Measurements from ENCODE around the gene NCK2.

NCK2 gene

DNA sequence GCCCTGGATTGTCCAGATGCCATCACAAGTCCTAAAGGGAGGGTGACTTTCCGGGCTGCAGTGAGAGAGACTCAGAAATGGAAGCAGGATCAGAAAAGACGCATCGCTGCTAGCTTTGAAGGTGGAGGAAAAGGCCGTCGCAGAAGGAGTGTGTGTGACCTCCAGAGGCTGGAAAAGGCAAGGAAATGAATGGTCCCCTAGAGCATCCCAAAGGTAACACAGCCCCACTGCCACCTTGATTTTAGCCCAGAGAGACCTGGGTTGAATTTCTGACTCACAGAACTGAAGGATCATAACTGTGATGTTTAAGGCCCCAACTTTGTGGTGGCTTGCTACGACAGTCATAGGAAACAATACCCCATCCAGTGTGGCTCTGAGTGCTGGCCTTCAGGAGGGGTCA, 8.6 kb upstream of the NCK2 start:
- no peak for DNase-seq (ENCODE audit: low read depth)

- DNase-seq (ENCODE audit: low read depth): no peak
These were observed 6.6 kb upstream of the NCK2 start for GRCh38 chr2:105737980-105738657.

DNA sequence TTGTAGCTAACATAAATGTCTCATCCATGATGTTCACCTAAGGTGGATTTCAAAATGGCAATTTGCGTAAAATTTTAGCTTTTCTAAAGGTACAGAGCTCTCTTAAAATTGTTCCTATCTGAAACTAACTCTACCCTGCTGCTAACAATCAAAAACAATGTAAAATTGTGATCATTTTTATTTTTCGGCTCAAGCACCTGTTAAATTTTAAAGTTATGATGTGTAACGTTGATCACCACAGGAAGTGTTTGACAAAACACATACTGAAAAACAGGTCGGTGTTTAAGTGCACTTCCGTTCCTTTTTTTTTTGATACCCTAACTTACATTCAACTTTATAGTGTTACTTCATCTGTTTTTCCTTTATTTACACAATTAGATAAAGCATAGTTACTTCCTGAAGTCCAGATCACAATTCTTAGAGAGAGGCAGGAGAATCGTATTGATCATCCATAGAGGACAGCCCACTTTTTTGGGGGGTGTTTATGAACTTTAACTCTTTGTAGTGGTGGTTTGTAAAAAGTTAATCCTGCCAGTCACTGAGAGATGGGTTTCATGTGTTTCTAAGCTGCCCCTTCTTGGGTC, 6.0 kb upstream of the NCK2 start:
- DNase-seq (ENCODE audit: low read depth): no peak

- no peak for DNase-seq (ENCODE audit: low read depth)
These were observed 5.3 kb upstream of the NCK2 start for GRCh38 chr2:105739426-105739825.

DNA sequence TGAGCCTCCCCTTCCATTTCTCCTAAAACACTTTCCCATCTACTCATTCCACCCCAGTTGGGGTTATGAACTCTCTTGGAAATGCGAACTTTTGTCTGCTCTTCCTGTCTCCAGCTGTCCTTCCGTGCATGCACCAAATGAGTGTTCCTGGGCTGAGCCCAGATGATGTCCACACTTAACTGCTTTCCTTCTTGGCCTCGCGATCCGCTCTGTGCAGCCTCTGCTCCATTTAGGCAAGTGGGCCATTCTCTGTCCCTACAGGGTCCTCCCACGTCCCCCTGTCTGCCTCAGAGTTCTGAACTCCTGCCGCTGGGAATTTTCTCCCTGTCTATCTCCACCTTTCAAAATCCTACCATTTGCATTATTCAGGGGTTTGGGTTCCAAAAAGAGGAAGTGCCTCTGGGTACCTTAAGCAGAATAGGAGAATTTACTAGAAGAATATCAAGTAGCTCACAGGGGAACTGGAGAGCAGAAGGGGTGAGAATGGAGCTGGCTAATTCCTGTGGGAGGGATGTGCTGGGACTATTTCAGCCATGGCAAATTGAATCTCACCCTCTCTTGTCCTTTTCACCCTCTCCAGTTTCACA, 4.7 kb upstream of the NCK2 start:
- DNase-seq (ENCODE audit: low read depth): no peak

- no peak for DNase-seq (ENCODE audit: low read depth)
These were observed 3.5 kb upstream of the NCK2 start for GRCh38 chr2:105741174-105741573.

DNA sequence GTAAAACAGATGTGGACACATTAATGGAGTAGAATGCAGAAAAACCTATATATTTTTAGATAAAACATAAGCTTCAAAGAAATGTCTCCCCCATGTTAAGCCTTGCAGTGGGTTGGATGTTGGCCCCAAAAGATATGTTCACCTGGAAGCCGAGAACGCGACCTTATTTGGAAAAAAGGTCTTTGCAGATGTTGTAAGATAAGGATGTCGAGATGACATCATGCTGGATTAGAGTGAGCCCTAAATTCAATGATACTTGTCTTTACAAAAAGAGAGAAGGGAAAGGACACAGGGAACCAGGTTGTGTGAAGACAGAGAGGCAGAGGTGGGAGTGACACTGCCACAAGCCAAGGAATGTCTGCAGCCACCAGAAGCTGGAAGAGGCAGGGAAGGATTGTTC, 3.1 kb upstream of the NCK2 start:
- DNase-seq (ENCODE audit: low read depth): no peak

GRCh38 chr2:105744091-105744908, 412 bp upstream of the NCK2 start:
- peak; percentile 61 for DNase-seq (ENCODE audit: low read depth)

DNA sequence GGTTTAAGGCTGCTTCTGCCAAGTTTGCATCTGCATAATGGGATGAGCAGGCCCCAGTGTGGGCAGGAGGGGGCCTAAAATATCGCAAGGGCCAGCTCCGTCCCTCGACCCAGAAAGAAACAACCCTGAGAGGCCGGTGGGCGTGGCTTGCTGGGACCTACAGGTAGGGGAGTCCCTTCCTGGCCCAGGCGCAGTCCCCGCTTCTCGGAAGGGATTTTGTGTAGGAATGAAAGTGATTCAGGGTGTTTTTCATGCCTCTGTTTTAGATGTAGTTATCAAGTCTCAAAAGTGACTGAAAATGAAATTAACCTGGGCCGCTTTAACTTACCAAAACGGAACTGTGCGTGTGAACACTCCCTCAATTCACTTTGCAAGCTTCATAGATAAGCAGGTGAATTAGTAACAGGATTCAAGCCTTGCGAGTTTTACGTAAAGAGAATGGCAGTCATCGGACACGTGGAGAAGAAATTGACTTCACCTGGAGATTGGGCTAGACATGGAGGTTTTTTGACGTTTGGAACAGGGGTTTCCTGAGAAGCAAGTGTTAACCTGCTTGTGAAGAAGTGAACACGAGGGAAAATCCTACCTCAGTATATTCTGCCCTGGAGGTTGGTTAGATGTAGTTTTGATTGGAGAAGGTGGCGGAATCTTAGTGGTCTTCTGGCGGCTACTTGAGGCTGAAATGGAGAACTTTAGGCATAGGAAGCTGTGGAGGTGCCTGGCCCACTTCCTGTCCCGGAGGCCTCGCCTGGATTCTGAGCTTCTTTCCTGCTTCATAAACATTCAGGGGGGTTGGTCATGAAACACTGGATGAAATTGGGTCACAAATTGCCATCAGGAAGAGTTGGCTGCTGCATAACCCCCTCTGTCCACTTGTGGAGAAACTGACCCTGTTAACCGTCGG, 1.7 kb downstream of the NCK2 start:
- DNase-seq (ENCODE audit: low read depth): peak; percentile 55

GRCh38 chr2:105747254-105747894, 2.7 kb downstream of the NCK2 start:
- no peak for DNase-seq (ENCODE audit: low read depth)

GRCh38 chr2:105747991-105748390, 3.3 kb downstream of the NCK2 start:
- no peak for DNase-seq (ENCODE audit: low read depth)

DNA sequence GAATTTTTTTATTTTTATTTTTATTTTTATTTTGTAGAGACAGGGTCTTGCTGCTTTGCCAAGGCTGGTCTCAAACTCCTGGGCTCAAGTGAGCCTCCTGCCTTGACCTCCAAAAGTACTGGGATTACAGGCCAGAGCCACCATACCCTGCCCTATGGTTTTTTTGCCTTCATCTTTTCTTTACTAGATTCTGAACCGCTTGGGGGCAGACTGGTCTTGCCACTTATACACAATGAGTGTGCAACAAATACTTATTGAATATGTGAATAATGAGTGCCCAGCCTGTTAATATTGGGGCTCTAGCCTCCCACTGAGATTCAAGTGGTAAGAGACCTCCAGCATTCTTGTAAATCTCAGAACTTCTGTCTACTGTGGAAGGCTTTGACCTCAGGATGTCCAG, 3.9 kb downstream of the NCK2 start:
- no peak for DNase-seq (ENCODE audit: low read depth)

- DNase-seq (ENCODE audit: low read depth): no peak
These were observed 5.1 kb downstream of the NCK2 start for GRCh38 chr2:105749583-105750400.

- no peak for DNase-seq (ENCODE audit: low read depth)
These were observed 6.0 kb downstream of the NCK2 start for GRCh38 chr2:105750735-105751134.

- DNase-seq (ENCODE audit: low read depth): no peak
These were observed 6.6 kb downstream of the NCK2 start for GRCh38 chr2:105751272-105751671.

GRCh38 chr2:105752691-105753358, 8.1 kb downstream of the NCK2 start:
- no peak for DNase-seq (ENCODE audit: low read depth)

DNA sequence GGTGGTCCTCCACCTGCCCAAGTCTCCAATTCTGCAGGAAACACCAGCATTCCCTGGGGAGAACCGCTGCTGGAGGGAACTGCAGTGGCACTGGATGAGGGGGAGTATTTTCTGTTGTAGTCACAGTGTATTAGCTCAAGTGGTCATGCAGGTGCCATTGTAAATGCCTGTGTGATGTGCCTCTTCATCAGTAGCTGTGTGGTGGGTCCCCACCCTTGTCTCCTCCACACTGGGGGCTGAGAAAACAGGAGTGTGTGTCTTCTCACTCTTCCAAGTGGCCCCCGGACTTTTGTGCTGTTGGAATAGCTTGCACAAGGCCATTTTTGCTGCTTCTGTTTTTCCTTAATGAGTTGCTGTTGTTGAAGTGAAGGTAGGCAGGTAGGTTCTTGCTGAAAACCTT, 8.7 kb downstream of the NCK2 start:
- no peak for DNase-seq (ENCODE audit: low read depth)

DNA sequence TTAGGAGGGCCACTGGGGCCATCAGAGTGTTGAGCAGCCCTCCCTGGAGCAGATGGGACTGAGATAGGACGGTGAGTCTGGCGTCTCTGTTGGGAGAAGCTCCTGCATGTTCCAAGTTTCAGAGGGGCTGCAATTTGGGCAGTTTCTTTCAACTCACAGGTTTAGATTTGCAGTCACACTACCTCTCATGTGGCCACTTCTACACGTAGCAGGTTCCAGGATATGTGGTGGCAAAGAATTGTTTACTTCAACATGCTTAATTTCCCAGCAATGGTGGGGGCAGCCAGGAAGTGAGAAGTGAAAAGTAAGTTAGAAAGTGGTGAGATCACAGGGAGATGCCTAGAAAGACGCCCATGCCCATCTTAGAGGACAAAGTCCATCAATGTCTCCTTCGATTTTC, 9.3 kb downstream of the NCK2 start:
- no peak for DNase-seq (ENCODE audit: low read depth)

GRCh38 chr2:105754994-105755393, 10.3 kb downstream of the NCK2 start:
- no peak for DNase-seq (ENCODE audit: low read depth)

- DNase-seq (ENCODE audit: low read depth): no peak
These were observed 11.2 kb downstream of the NCK2 start for GRCh38 chr2:105755895-105756294.
